OCI-LY3 (cell line): ENCODE measurements around the gene MDFIC2.

Source experiments
- EZH2phosphoT487 ChIP-seq: fragments of 200-600 bp; shearing (Covaris generic); IDR thresholded peaks from 2 replicates; pipeline ENCODE4 v1.6.1; 2018; ENCODE audit warnings: antibody characterized with exemption, mixed run types, low read depth
- TF ChIP-seq, protein P1 (sequence below): fragments of 200-600, 300-600 bp; sonication (generic); IDR thresholded peaks from 2 replicates; pipeline ENCODE4 v1.5.1; 2014; ENCODE audit warnings: antibody characterized with exemption, low read length, low read depth

DNA sequence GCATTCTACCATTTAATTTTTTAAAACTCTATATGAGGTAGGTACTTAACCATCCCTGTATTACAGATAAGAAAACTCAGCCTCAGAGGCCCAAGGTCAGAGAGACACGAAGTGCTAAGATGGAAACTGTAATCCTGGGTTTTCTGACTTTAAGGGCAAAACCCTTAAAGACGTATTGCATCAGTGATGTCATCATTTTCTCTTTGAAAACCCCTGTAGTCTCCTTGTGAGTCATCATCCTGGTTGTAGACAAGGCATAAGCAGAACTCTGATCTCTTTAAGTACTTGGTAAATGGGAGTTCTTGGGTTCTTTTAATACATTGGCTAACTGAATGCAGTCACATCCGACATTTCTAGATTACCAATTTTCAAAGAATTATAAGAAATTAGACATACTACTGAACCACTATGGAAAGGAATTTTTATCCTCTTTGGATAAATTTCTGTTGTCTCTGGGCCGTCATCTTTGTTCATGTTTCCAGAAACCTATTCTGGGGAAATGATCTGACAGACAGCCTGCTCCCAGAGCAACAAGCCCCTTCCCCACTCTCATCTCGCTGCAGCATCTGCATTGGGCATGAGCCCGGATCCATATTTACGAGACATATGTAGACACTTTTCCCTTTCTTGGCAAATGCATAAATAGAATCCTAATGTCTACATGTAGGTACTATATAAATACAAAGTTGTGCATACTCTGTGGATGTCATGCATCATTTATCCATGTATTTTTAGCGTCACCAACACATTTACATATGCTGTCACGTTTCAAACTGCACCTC, 48.7 kb upstream of the MDFIC2 start:
- TF ChIP-seq, protein P1, sequence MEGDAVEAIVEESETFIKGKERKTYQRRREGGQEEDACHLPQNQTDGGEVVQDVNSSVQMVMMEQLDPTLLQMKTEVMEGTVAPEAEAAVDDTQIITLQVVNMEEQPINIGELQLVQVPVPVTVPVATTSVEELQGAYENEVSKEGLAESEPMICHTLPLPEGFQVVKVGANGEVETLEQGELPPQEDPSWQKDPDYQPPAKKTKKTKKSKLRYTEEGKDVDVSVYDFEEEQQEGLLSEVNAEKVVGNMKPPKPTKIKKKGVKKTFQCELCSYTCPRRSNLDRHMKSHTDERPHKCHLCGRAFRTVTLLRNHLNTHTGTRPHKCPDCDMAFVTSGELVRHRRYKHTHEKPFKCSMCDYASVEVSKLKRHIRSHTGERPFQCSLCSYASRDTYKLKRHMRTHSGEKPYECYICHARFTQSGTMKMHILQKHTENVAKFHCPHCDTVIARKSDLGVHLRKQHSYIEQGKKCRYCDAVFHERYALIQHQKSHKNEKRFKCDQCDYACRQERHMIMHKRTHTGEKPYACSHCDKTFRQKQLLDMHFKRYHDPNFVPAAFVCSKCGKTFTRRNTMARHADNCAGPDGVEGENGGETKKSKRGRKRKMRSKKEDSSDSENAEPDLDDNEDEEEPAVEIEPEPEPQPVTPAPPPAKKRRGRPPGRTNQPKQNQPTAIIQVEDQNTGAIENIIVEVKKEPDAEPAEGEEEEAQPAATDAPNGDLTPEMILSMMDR, result no peak
- no peak for TF ChIP-seq EZH2phosphoT487
